Panc1 (cell line): Measurements from ENCODE around the gene CRYBG3. TPM values are rescaled to one million over a fixed set of nuclear protein-coding genes. Genes with fewer than 3 reads are reported as not detected.

Experiments used
- ATAC-seq: fragments of 200-7000 bp; cut with Tn5 transposase; 2 replicates; pipeline ENCODE4 v1.9.1; 2020; ENCODE audit warnings: mild to moderate bottlenecking, moderate library complexity
- BruUV-seq: library from RNA; stranded (reverse); fragments of 400-500 nt; replicated peaks from 2 replicates; lab custom pipeline; 2021; lab: Mats Ljungman, UMichigan
- CTCF ChIA-PET: fragments of 300-600 bp; sonication (Branson Sonifier 250); formaldehyde crosslinking; loops from one replicate; lab custom pipeline; 2022; ENCODE audit warnings: antibody characterized with exemption; lab: Charles Lee
- POLR2A ChIA-PET: fragments of 300-600 bp; sonication (Branson Sonifier 250); formaldehyde crosslinking; loops from one replicate; lab custom pipeline; 2022; ENCODE audit warnings: antibody characterized with exemption; lab: Charles Lee
- DNase-seq: peaks from one replicate; pipeline ENCODE4 v3.0.0-alpha.2; 2010; ENCODE audit warnings: low read depth, low spot score
- H3K27ac ChIP-seq: 2 replicates; pipeline ENCODE4 v1.5.1; 2011; ENCODE audit warnings: mild to moderate bottlenecking, low read length, inconsistent platforms
- H3K27me3 ChIP-seq: fragments of 200-500 bp; sonication (Bioruptor generic); 2 replicates; pipeline ENCODE4 v1.6.0; 2014; ENCODE audit warnings: low read length, inconsistent platforms; ENCODE audit not compliant: control insufficient read depth, insufficient read depth
- H3K36me3 ChIP-seq: fragments of 200-500 bp; sonication (Bioruptor generic); 2 replicates; pipeline ENCODE4 v1.5.1; 2014; ENCODE audit warnings: inconsistent platforms, mild to moderate bottlenecking, low read length, moderate library complexity; ENCODE audit not compliant: control insufficient read depth, insufficient read depth
- H3K4me1 ChIP-seq: 2 replicates; pipeline ENCODE4 v1.5.1; 2011; ENCODE audit warnings: inconsistent platforms, mild to moderate bottlenecking, low read length, moderate library complexity; ENCODE audit not compliant: control insufficient read depth, insufficient read depth
- H3K4me3 ChIP-seq, 2 experiments: 2 replicates each; pipeline ENCODE4 v1.5.1; 2011 to 2012; ENCODE audit warnings: low read depth in 2 of 2, low read length in 2 of 2, mild to moderate bottlenecking in 2 of 2, inconsistent platforms in 1 of 2, moderate library complexity in 1 of 2
- H3K9me3 ChIP-seq: fragments of 200-500 bp; sonication (Bioruptor generic); 2 replicates; pipeline ENCODE4 v1.5.1; 2014; ENCODE audit warnings: low read depth, mild to moderate bottlenecking, inconsistent platforms, low read length, moderate library complexity; ENCODE audit not compliant: control insufficient read depth, insufficient read depth
- POLR2AphosphoS5 ChIP-seq: IDR thresholded peaks from 2 replicates; pipeline ENCODE4 v1.6.1; 2012; ENCODE audit warnings: mild to moderate bottlenecking, low read depth, low read length, moderate library complexity
- SIN3A ChIP-seq: IDR thresholded peaks from 2 replicates; pipeline ENCODE4 v1.6.1; 2012; ENCODE audit warnings: low read depth, mild to moderate bottlenecking, low read length, moderate library complexity, borderline replicate concordance; ENCODE audit not compliant: insufficient read depth
- TCF7L2 ChIP-seq: IDR thresholded peaks from 2 replicates; pipeline ENCODE4 v1.6.1; 2011; ENCODE audit warnings: mild to moderate bottlenecking, low read depth, low read length, inconsistent platforms
- in situ Hi-C: cut with HindIII; loops from 2 replicates; pipeline ENCODE4 v1.10.0; 2016; ENCODE audit warnings: low sequenced_read_pairs, low pct_unique_long_range_greater_than_20kb
- intact Hi-C: fragments of 100-400 bp; cut with micrococcal nuclease; formaldehyde crosslinking; loops from one replicate; pipeline ENCODE4 v1.10.0; 2022; ENCODE audit not compliant: unreplicated experiment
- total RNA-seq: library from RNA; stranded (reverse); gene quantifications from one replicate; pipeline ENCODE4 v1.2.1, GENCODE V29; 2021; ENCODE audit not compliant: unreplicated experiment
- TF ChIP-seq, protein P1 (sequence below), 2 experiments: IDR thresholded peaks; 2 replicates each; pipeline ENCODE4 v1.6.1; 2011 to 2012; ENCODE audit warnings: low read depth in 2 of 2, control low read depth in 1 of 2, low read length in 1 of 2, mild to moderate bottlenecking in 1 of 2, moderate library complexity in 1 of 2; ENCODE audit not compliant: insufficient read depth in 1 of 2
- TF ChIP-seq, protein P2 (sequence below): fragments of 450-650 bp; IDR thresholded peaks from 2 replicates; pipeline ENCODE4 v1.5.1; 2017; ENCODE audit warnings: mild to moderate bottlenecking

Gene CRYBG3
- total RNA-seq, 1 experiment from 2014 or later = 24.6 TPM

DNA sequence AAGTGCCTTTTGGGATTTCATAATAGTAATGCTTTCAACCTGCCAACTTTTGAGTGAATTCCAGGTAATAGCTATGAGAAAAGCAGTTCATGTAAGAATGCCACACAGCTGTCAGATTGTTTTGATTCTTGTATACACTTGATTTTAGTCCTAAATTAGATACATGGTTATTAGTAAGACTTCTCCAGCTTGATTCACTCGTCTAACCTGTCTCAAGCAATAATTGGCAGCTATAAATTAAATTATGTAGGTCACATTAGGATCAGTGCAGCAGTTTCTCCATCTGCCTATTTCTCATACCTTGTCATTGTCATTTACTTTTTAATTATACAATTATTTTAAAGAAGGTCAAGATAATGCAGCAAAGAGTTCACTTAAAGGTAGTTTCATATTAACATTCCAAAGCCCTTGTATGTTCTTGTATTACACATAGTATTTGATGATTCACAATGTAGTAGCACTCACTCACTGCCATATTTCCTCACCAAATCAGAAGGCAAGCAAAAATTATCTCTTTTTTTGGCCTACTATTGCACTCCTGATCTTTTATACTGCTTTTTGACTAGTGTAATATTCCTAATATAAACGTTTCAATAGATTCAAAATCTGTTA lies 10.9 kb upstream of the CRYBG3 start:
- ATAC-seq (no peak), DNase-seq (no peak)
- in situ Hi-C loops (no loop called here), intact Hi-C loops (no loop called here)
- CTCF ChIA-PET = no interaction called here
- POLR2A ChIA-PET = no interaction called here
- Histone ChIP-seq H3K27me3 (peaks cover 3% of the 10 kb centered on the region; the same call in 1 of the 2 replicates), H3K4me3 (no peak overlapping the region), H3K4me1 (no peaks in the 10 kb centered on the region), H3K27ac (no peak overlapping the region), H3K9me3 (no peaks in the 10 kb centered on the region), H3K36me3 (no peaks in the 10 kb centered on the region)
- no TSS peak for BruUV-seq
- TF ChIP-seq TCF7L2 (no peak), POLR2AphosphoS5 (no peak), SIN3A (no peak)
- TF ChIP-seq, protein P1, sequence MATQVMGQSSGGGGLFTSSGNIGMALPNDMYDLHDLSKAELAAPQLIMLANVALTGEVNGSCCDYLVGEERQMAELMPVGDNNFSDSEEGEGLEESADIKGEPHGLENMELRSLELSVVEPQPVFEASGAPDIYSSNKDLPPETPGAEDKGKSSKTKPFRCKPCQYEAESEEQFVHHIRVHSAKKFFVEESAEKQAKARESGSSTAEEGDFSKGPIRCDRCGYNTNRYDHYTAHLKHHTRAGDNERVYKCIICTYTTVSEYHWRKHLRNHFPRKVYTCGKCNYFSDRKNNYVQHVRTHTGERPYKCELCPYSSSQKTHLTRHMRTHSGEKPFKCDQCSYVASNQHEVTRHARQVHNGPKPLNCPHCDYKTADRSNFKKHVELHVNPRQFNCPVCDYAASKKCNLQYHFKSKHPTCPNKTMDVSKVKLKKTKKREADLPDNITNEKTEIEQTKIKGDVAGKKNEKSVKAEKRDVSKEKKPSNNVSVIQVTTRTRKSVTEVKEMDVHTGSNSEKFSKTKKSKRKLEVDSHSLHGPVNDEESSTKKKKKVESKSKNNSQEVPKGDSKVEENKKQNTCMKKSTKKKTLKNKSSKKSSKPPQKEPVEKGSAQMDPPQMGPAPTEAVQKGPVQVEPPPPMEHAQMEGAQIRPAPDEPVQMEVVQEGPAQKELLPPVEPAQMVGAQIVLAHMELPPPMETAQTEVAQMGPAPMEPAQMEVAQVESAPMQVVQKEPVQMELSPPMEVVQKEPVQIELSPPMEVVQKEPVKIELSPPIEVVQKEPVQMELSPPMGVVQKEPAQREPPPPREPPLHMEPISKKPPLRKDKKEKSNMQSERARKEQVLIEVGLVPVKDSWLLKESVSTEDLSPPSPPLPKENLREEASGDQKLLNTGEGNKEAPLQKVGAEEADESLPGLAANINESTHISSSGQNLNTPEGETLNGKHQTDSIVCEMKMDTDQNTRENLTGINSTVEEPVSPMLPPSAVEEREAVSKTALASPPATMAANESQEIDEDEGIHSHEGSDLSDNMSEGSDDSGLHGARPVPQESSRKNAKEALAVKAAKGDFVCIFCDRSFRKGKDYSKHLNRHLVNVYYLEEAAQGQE (IDR thresholded peaks at IDR 0.05; ENCODE audit: insufficient read depth in 1 of 2, low read depth in 2 of 2, low read length in 1 of 2) = no peak
- TF ChIP-seq, protein P2, sequence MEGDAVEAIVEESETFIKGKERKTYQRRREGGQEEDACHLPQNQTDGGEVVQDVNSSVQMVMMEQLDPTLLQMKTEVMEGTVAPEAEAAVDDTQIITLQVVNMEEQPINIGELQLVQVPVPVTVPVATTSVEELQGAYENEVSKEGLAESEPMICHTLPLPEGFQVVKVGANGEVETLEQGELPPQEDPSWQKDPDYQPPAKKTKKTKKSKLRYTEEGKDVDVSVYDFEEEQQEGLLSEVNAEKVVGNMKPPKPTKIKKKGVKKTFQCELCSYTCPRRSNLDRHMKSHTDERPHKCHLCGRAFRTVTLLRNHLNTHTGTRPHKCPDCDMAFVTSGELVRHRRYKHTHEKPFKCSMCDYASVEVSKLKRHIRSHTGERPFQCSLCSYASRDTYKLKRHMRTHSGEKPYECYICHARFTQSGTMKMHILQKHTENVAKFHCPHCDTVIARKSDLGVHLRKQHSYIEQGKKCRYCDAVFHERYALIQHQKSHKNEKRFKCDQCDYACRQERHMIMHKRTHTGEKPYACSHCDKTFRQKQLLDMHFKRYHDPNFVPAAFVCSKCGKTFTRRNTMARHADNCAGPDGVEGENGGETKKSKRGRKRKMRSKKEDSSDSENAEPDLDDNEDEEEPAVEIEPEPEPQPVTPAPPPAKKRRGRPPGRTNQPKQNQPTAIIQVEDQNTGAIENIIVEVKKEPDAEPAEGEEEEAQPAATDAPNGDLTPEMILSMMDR = no peak

DNA sequence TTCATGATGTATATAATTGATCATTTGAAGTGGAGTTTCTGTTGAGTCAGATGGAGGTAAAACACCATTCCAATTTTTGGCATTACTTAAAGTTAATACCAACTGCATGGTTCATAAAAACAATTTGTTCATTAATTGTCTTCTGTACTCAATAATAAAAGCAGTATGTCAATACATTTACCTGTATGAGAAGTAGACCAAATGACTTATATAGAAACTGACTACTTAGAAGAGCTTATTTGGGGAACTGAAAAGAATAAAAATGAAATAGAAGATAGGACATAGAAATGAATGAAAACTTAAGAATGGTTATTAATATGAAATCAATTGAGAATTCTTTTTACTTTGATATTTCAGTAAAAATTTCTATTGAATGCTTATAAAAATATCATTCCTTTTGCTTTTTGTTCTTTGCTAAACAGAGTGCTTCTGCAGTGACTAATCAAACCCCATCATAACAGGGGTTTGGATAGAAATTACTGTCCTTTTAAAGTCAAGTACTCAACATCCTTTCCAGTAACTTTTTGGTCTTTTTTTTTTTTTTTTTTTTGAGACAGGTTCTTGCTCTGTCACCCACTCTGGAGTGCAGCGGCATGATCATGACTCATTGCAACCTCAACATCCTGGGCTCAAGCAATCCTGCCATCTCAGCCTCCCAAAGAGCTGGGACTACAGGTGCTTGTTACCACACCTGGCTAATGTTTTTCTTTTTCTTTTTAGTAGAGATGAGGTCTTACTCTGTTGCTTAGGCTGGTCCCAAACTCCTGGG lies 6.5 kb upstream of the CRYBG3 start:
- Histone ChIP-seq H3K4me1 (no peaks in the 10 kb centered on the region), H3K9me3 (no peaks in the 10 kb centered on the region), H3K36me3 (no peaks in the 10 kb centered on the region), H3K4me3 (no peak overlapping the region), H3K27me3 (peaks cover 13% of the 10 kb centered on the region), H3K27ac (no peak overlapping the region)
- no TSS peak for BruUV-seq
- in situ Hi-C loops (no loop called here), intact Hi-C loops (no loop called here)
- DNase-seq = no peak
- POLR2A ChIA-PET = no interaction called here
- CTCF ChIA-PET = no interaction called here
- no peak for TF ChIP-seq SIN3A
- TF ChIP-seq, protein P1 (IDR thresholded peaks at IDR 0.05; ENCODE audit: insufficient read depth in 1 of 2, low read depth in 2 of 2, low read length in 1 of 2) = no peak
- no peak for TF ChIP-seq POLR2AphosphoS5
- TF ChIP-seq TCF7L2 = no peak
- TF ChIP-seq, protein P2 = no peak
- ATAC-seq = no peak
